HG02642 (cell line): ENCODE results near the gene SMOC1.

Source experiments
- ATAC-seq: cut with Tn5 transposase; IDR thresholded peaks from one replicate; pipeline ENCODE4 v1.9.1; 2021; ENCODE audit warnings: mild to moderate bottlenecking; ENCODE audit not compliant: unreplicated experiment, poor library complexity

The SMOC1 gene

GRCh38 chr14:69972755-69973154 is 93.5 kb downstream of the SMOC1 start:
- no peak for ATAC-seq

GRCh38 chr14:69973846-69974245 is 94.6 kb downstream of the SMOC1 start:
- ATAC-seq = no peak

GRCh38 chr14:69979882-69980281 is 100.7 kb downstream of the SMOC1 start:
- no peak for ATAC-seq

GRCh38 chr14:69980457-69981425 is 101.5 kb downstream of the SMOC1 start:
- no peak for ATAC-seq

- ATAC-seq = no peak
Observed at GRCh38 chr14:69982220-69982839, 103.1 kb downstream of the SMOC1 start.

GRCh38 chr14:69982886-69983285 is 103.7 kb downstream of the SMOC1 start:
- ATAC-seq = no peak

- ATAC-seq = no peak
Observed at GRCh38 chr14:69983317-69983716, 104.1 kb downstream of the SMOC1 start.

GRCh38 chr14:69985463-69985862 is 106.2 kb downstream of the SMOC1 start:
- no peak for ATAC-seq

- ATAC-seq = no peak
Observed at GRCh38 chr14:69986336-69986735, 107.1 kb downstream of the SMOC1 start.

GRCh38 chr14:69987406-69988121 is 108.3 kb downstream of the SMOC1 start:
- ATAC-seq = no peak

- no peak for ATAC-seq
Observed at GRCh38 chr14:69988979-69989378, 109.8 kb downstream of the SMOC1 start.

- ATAC-seq = no peak
Observed at GRCh38 chr14:69989622-69990021, 110.4 kb downstream of the SMOC1 start.

- ATAC-seq = no peak
Observed at GRCh38 chr14:69990323-69990722, 111.1 kb downstream of the SMOC1 start.

- ATAC-seq = no peak
Observed at GRCh38 chr14:69991422-69991821, 112.2 kb downstream of the SMOC1 start.

- no peak for ATAC-seq
Observed at GRCh38 chr14:69992564-69992963, 113.3 kb downstream of the SMOC1 start.

GRCh38 chr14:69993326-69993725 is 114.1 kb downstream of the SMOC1 start:
- ATAC-seq = no peak

- ATAC-seq = no peak
Observed at GRCh38 chr14:69994002-69994401, 114.8 kb downstream of the SMOC1 start.

- ATAC-seq = no peak
Observed at GRCh38 chr14:69996216-69996615, 117.0 kb downstream of the SMOC1 start.

GRCh38 chr14:69997849-69998248 is 118.6 kb downstream of the SMOC1 start:
- ATAC-seq = no peak

GRCh38 chr14:69999261-69999674 is 120.1 kb downstream of the SMOC1 start:
- no peak for ATAC-seq

- no peak for ATAC-seq
Observed at GRCh38 chr14:70000601-70001000, 121.4 kb downstream of the SMOC1 start.
